Activated T-cell treated with anti-CD3 and anti-CD28 coated beads, Interleukin-2, amount 50 U/mL, for 72 hours (primary cell): ENCODE results near the gene TTN. TPM values are rescaled to one million over a fixed set of nuclear protein-coding genes. Genes with fewer than 3 reads are reported as not detected.

Source experiments
- ATAC-seq, 2 donors: fragments of 150-1000 bp; cut with Tn5 transposase; replicated peaks in 1 of 2; 2 replicates each; pipeline ENCODE4 v1.10.0; 2021; ENCODE audit warnings: moderate library complexity in 2 of 2, mild to moderate bottlenecking in 1 of 2
- DNase-seq, 2 donors: peaks; one replicate each; pipeline ENCODE4 v3.0.0; 2021 to 2022; ENCODE audit warnings: mixed read lengths in 1 of 2
- H3K27ac Mint-ChIP-seq: one replicate; pipeline ENCODE4 v1.8.0; 2022; ENCODE audit warnings: mild to moderate bottlenecking, moderate library complexity, mixed read lengths
- H3K27me3 Mint-ChIP-seq: one replicate; pipeline ENCODE4 v1.8.0; 2022; ENCODE audit warnings: low read depth, mixed read lengths
- H3K36me3 Mint-ChIP-seq, 2 donors: one replicate each; pipeline ENCODE4 v1.8.0; 2022; ENCODE audit warnings: mixed read lengths in 2 of 2, mild to moderate bottlenecking in 1 of 2; ENCODE audit not compliant: insufficient read depth in 2 of 2
- H3K4me1 Mint-ChIP-seq: one replicate; pipeline ENCODE4 v1.8.0; 2022; ENCODE audit warnings: low read depth, mixed read lengths
- H3K4me3 Mint-ChIP-seq, 2 donors: one replicate each; pipeline ENCODE4 v1.8.0; 2022; ENCODE audit warnings: mild to moderate bottlenecking in 2 of 2, mixed read lengths in 2 of 2, moderate library complexity in 2 of 2
- H3K9me3 Mint-ChIP-seq, 2 donors: one replicate each; pipeline ENCODE4 v1.8.0; 2022; ENCODE audit warnings: mixed read lengths in 2 of 2
- total RNA-seq, 2 donors: library from RNA; stranded (reverse); gene quantifications; one replicate each; pipeline ENCODE4 v1.2.3, GENCODE V29; 2022

The TTN gene
- total RNA-seq, 2 donors from 2014 or later = 6.6 to 6.9 TPM

GRCh38 chr2:178479758-178480226 lies 327.4 kb downstream of the TTN start:
- H3K27ac Mint-ChIP-seq = peak overlapping the region; percentile 98
- no peak for DNase-seq
- no peaks in the 10 kb centered on the region for H3K9me3 Mint-ChIP-seq
- H3K4me1 Mint-ChIP-seq = peaks cover 59% of the 10 kb centered on the region
- peak overlapping the region; percentile 98 to 100 for H3K4me3 Mint-ChIP-seq
- no peak for ATAC-seq
- no peaks in the 10 kb centered on the region for H3K27me3 Mint-ChIP-seq
- peaks cover 0 to 3% of the 10 kb centered on the region in 2 donors for H3K36me3 Mint-ChIP-seq

GRCh38 chr2:178479275-178479616 lies 328.0 kb downstream of the TTN start:
- ATAC-seq = no peak
- peaks cover 0 to 3% of the 10 kb centered on the region in 2 donors for H3K36me3 Mint-ChIP-seq
- peak overlapping the region; percentile 98 for H3K27ac Mint-ChIP-seq
- no peaks in the 10 kb centered on the region for H3K27me3 Mint-ChIP-seq
- H3K4me3 Mint-ChIP-seq = peak overlapping the region; percentile 98 to 100
- H3K9me3 Mint-ChIP-seq = no peaks in the 10 kb centered on the region
- DNase-seq = no peak
- H3K4me1 Mint-ChIP-seq = peaks cover 54% of the 10 kb centered on the region

GRCh38 chr2:178478439-178479274 lies 328.6 kb downstream of the TTN start, which contains the start of gene FKBP7:
FKBP7 (minus strand) TSS chr2:178478600; CDS start chr2:178478499, 101 bp downstream.
- peak within 1 kb of the TSS; percentile 98 to 100 for H3K4me3 Mint-ChIP-seq
- peak; percentile 84 for DNase-seq
- H3K36me3 Mint-ChIP-seq = peaks cover 0 to 3% of the 10 kb centered on the region in 2 donors
- H3K27me3 Mint-ChIP-seq = no peaks in the 10 kb centered on the region
- ATAC-seq = peak; percentile 82 to 84
- H3K4me1 Mint-ChIP-seq = peaks cover 53% of the 10 kb centered on the region
- H3K9me3 Mint-ChIP-seq = no peaks in the 10 kb centered on the region
- peak within 1 kb of the TSS; percentile 98 for H3K27ac Mint-ChIP-seq

- peaks cover 53% of the 10 kb centered on the region for H3K4me1 Mint-ChIP-seq
- H3K4me3 Mint-ChIP-seq = peak overlapping the region; percentile 98 to 100
- peaks cover 0 to 3% of the 10 kb centered on the region in 2 donors for H3K36me3 Mint-ChIP-seq
- peak in 1 of 2 donors; percentile 12 for DNase-seq
- peak overlapping the region; percentile 98 for H3K27ac Mint-ChIP-seq
- no peak for ATAC-seq
- H3K27me3 Mint-ChIP-seq = no peaks in the 10 kb centered on the region
- no peaks in the 10 kb centered on the region for H3K9me3 Mint-ChIP-seq
Measured at GRCh38 chr2:178478130-178478438, 329.1 kb downstream of the TTN start.

- peaks cover 0 to 3% of the 10 kb centered on the region in 2 donors for H3K36me3 Mint-ChIP-seq
- H3K27me3 Mint-ChIP-seq = no peaks in the 10 kb centered on the region
- no peaks in the 10 kb centered on the region for H3K9me3 Mint-ChIP-seq
- DNase-seq = no peak
- peaks cover 48% of the 10 kb centered on the region for H3K4me1 Mint-ChIP-seq
- ATAC-seq = no peak
- H3K27ac Mint-ChIP-seq = no peak overlapping the region
- peak overlapping the region; percentile 98 to 100 for H3K4me3 Mint-ChIP-seq
Measured at GRCh38 chr2:178477443-178478129, 329.6 kb downstream of the TTN start.

- DNase-seq (no peak), ATAC-seq (no peak)
- Mint-ChIP-seq H3K27ac (no peak overlapping the region), H3K9me3 (no peaks in the 10 kb centered on the region), H3K27me3 (no peaks in the 10 kb centered on the region), H3K4me3 (no peak overlapping the region), H3K4me1 (peaks cover 37% of the 10 kb centered on the region), H3K36me3 (peaks cover 0 to 3% of the 10 kb centered on the region in 2 donors)
Measured at GRCh38 chr2:178476477-178476876, 330.7 kb downstream of the TTN start.

Other genes with a start within 250 kb of the TTN start
- 1 to 10 TPM; 5.3 to 9.4 TPM for gene CCDC141, start 242.7 kb upstream of the TTN start, total RNA-seq